Sigmoid colon (tissue), 7 donors: ENCODE results near the gene PRRT1. TPM values are rescaled to one million over a fixed set of nuclear protein-coding genes. Genes with fewer than 3 reads are reported as not detected.
A peak's percentile ranks its signal among the peaks of the same experiment; 100 is the strongest.
"Not testable (repeated sequence)": the region's sequence is repeated elsewhere in the genome, so short reads cannot be mapped to it uniquely, and the experiment has no call there.

Source experiments
- DNase-seq: peaks from one replicate; pipeline ENCODE4 v3.0.0-alpha.2; 2019
- H3K27ac ChIP-seq, 4 donors: fragments of 200-600 bp; sonication (generic); one replicate each; pipeline ENCODE4 v1.5.1; 2016 to 2019; ENCODE audit warnings: mild to moderate bottlenecking in 1 of 4
- H3K27me3 ChIP-seq, 3 donors: fragments of 200-600 bp; sonication (generic); one replicate each; pipeline ENCODE4 v1.5.1; 2019; ENCODE audit warnings: mild to moderate bottlenecking in 1 of 3
- H3K36me3 ChIP-seq, 4 donors: fragments of 200-600 bp; sonication (generic); one replicate each; pipeline ENCODE4 v1.5.1; 2016 to 2019
- H3K4me1 ChIP-seq, 4 donors: fragments of 200-600 bp; sonication (generic); one replicate each; pipeline ENCODE4 v1.5.1; 2017 to 2019
- H3K4me3 ChIP-seq, 4 donors: fragments of 200-600 bp; sonication (generic); one replicate each; pipeline ENCODE4 v1.5.1; 2017 to 2019; ENCODE audit warnings: mild to moderate bottlenecking in 2 of 4, moderate library complexity in 1 of 4
- H3K9me3 ChIP-seq, 4 donors: fragments of 200-600 bp in 3 of 4; sonication (generic) in 3 of 4; one replicate each; pipeline versions ENCODE4 v1.5.1 to v1.6.1; 2013 to 2019
- EP300 ChIP-seq, 4 donors: sonication (generic); formaldehyde crosslinking; IDR thresholded peaks; one replicate each; pipeline ENCODE4 v1.6.1; 2017; ENCODE audit warnings: antibody characterized with exemption in 4 of 4
- POLR2A ChIP-seq, 2 donors: fragments of 450-650 bp; IDR thresholded peaks; one replicate each; pipeline ENCODE4 v1.6.1; 2016; ENCODE audit warnings: antibody characterized with exemption in 2 of 2, mild to moderate bottlenecking in 2 of 2, moderate library complexity in 2 of 2
- POLR2AphosphoS5 ChIP-seq, 4 donors: sonication (generic); formaldehyde crosslinking; IDR thresholded peaks; one replicate each; pipeline ENCODE4 v1.6.1; 2017; ENCODE audit warnings: antibody characterized with exemption in 4 of 4
- WGBS, 2 donors: extraction: QIAGEN DNeasy Blood & Tissue Kit; methylation state at CpG; one replicate each; pipeline ENCODE4 v1.1.7; 2013; 5-methylcytosine and 5-hydroxymethylcytosine counted together
- intact Hi-C: fragments of 100-400 bp; cut with DNase I; formaldehyde crosslinking; loops from one replicate; pipeline ENCODE4 v1.15.1; 2023
- polyA plus RNA-seq, 3 donors: library from polyadenylated mRNA; stranded (reverse); fragments of 200-250 nt; gene quantifications; one replicate each; pipeline ENCODE4 v1.2.3, GENCODE V29; 2013
- total RNA-seq, 4 donors: library from RNA; depleted of rRNA; stranded (reverse); fragments of >200 nt; gene quantifications; one replicate each; pipeline ENCODE4 v1.1.0, GENCODE V29; 2016
- TF ChIP-seq, protein P1 (sequence below), 4 experiments: fragments of 450-650 bp in 3 of 4; fragments of 200-600 bp in 1 of 4; IDR thresholded peaks; one replicate each; pipeline ENCODE4 v1.5.1; 2016 to 2019; ENCODE audit warnings: antibody characterized with exemption in 4 of 4, mild to moderate bottlenecking in 3 of 4, moderate library complexity in 2 of 4
- donor health status: healthy with polysubstance abuse.
- donor health status: Bipolar disorder and iron deficiency.
- donor health status: healthy.

PRRT1 gene
- total and polyA plus RNA-seq, 7 donors: 0.46 to 6.1 (median 2.5) TPM

DNA sequence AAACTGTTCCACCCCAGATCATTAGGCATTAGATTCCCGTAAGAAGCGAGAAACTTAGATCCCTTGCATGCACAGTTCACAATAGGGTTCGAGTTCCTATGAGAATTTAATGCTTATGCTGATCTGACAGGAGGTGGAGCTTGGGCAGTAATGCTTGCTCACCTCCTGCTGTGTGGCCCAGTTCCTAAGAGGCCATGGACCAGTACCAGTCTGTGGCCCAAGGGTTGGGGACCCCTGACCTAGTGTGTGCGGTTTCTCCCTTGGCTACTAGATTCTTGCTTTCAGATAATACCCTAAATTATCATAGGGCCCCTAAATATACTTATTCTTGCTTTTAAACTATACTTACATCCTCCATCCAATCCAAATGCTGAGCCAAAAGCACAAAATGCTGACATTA, 42.6 kb upstream of the PRRT1 start:
- no peaks in the 10 kb centered on the region for H3K36me3 ChIP-seq
- no peak for TF ChIP-seq POLR2A (IDR thresholded peaks at IDR 0.05)
- TF ChIP-seq, protein P1, sequence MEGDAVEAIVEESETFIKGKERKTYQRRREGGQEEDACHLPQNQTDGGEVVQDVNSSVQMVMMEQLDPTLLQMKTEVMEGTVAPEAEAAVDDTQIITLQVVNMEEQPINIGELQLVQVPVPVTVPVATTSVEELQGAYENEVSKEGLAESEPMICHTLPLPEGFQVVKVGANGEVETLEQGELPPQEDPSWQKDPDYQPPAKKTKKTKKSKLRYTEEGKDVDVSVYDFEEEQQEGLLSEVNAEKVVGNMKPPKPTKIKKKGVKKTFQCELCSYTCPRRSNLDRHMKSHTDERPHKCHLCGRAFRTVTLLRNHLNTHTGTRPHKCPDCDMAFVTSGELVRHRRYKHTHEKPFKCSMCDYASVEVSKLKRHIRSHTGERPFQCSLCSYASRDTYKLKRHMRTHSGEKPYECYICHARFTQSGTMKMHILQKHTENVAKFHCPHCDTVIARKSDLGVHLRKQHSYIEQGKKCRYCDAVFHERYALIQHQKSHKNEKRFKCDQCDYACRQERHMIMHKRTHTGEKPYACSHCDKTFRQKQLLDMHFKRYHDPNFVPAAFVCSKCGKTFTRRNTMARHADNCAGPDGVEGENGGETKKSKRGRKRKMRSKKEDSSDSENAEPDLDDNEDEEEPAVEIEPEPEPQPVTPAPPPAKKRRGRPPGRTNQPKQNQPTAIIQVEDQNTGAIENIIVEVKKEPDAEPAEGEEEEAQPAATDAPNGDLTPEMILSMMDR (IDR thresholded peaks at IDR 0.05): no peak
- TF ChIP-seq POLR2AphosphoS5 (IDR thresholded peaks at IDR 0.05): no peak
- TF ChIP-seq EP300 (IDR thresholded peaks at IDR 0.05): no peak
- no peaks in the 10 kb centered on the region for H3K27me3 ChIP-seq
- no peaks in the 10 kb centered on the region for H3K9me3 ChIP-seq
- peaks cover 0 to 38% (median 35%) of the 10 kb centered on the region in 4 donors for H3K4me1 ChIP-seq
- H3K27ac ChIP-seq: peak overlapping the region; percentile 93 to 100 (median 100)
- intact Hi-C loops: loop anchor here (10.0 kb wide), 3 partner anchors 220 to 1220 kb away; partner anchors contain the start of genes CUTA, DXO, HSD17B8 and PHF1
- H3K4me3 ChIP-seq: no peak overlapping the region
- DNase-seq: no peak
- 97 to 98% methylated on average over 4 of the region's 4 CpGs for WGBS, 2 donors

GRCh38 chr6:32193096-32193495, 41.4 kb upstream of the PRRT1 start:
- not testable (repeated sequence) for H3K27me3 ChIP-seq, H3K36me3 ChIP-seq, H3K9me3 ChIP-seq, DNase-seq
- 69 to 85% methylated on average over 13 of the region's 13 CpGs for WGBS, 2 donors
- intact Hi-C loops: loop anchor here (10.0 kb wide), 3 partner anchors 218 to 1222 kb away; partner anchors contain the start of genes CUTA, DXO, HSD17B8 and PHF1
- H3K4me1 ChIP-seq: peaks cover 0 to 48% (median 46%) of the 10 kb centered on the region in 4 donors
- H3K4me3 ChIP-seq: peak overlapping the region in 1 of 4 donors; percentile 92
- peak overlapping the region; percentile 93 to 100 (median 96) for H3K27ac ChIP-seq

DNA sequence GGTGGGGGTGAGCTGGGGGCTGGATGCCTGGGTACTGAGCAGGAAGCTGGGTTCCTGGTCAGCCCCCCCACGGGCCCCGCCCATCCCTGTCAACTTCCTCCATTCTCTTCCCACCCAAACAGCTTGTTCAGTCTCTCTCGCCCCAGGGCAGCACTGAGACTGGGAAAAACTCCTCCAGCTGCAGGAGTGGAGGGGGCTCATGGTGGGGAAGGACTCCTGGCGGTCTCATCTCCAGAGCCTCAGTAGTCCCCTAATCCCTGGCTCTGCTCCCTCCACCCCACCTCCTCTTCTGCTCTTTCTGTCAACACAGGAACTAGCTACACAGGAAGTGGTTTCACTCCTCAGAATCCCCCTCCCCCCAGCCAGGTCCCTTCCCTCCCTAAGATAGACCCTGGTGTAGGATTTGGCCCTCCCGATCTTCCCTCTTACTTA, 40.9 kb upstream of the PRRT1 start, which contains the start of gene GPSM3:
TSS of gene GPSM3 (minus strand) at position 36 of the 432 bp plus-strand sequence. CDS start 130 bp downstream, outside the sequence.
- H3K4me3 ChIP-seq: peak within 1 kb of the TSS in 3 of 4 donors; percentile 22 to 98 (median 92)
- H3K4me1 ChIP-seq: peaks cover 0 to 53% (median 51%) of the 10 kb centered on the region in 4 donors

GRCh38 chr6:32191696-32192607, 40.2 kb upstream of the PRRT1 start:
- intact Hi-C loops: loop anchor here (10.0 kb wide), 3 partner anchors 217 to 1223 kb away; partner anchors contain the start of genes CUTA, DXO, HSD17B8 and PHF1
- peak overlapping the region; percentile 93 to 100 (median 96) for H3K27ac ChIP-seq
- no peaks in the 10 kb centered on the region for H3K27me3 ChIP-seq
- peak overlapping the region in 3 of 4 donors; percentile 22 to 98 (median 92) for H3K4me3 ChIP-seq
- H3K9me3 ChIP-seq: no peaks in the 10 kb centered on the region
- no peak for DNase-seq
- no peak for TF ChIP-seq EP300 (IDR thresholded peaks at IDR 0.05)
- H3K4me1 ChIP-seq: peaks cover 0 to 55% (median 52%) of the 10 kb centered on the region in 4 donors
- H3K36me3 ChIP-seq: peaks cover 0 to 12% (median 6%) of the 10 kb centered on the region in 4 donors
- WGBS, 2 donors: 52 to 72% methylated on average over 15 of the region's 15 CpGs

More for the DNA sequence above, 40.9 kb upstream of the PRRT1 start, which contains the start of gene GPSM3:
- 7 to 21% methylated on average over 5 of the region's 5 CpGs for WGBS, 2 donors
- Histone ChIP-seq H3K27ac (peak within 1 kb of the TSS; percentile 93 to 100 (median 96)), H3K9me3 (no peaks in the 10 kb centered on the region), H3K27me3 (no peaks in the 10 kb centered on the region), H3K36me3 (peaks cover 0 to 5% (median 2%) of the 10 kb centered on the region in 4 donors)
- peak; percentile 79 for DNase-seq
- intact Hi-C loops: loop anchor here (10.0 kb wide), 3 partner anchors 218 to 1222 kb away; partner anchors contain the start of genes CUTA, DXO, HSD17B8 and PHF1
- peak in 1 of 4 donors; percentile 6 for TF ChIP-seq POLR2AphosphoS5 (IDR thresholded peaks at IDR 0.05)
- TF ChIP-seq POLR2A (IDR thresholded peaks at IDR 0.05): peak in 1 of 2 donors; percentile 29
- no peak for TF ChIP-seq EP300 (IDR thresholded peaks at IDR 0.05)
- TF ChIP-seq, protein P1 (IDR thresholded peaks at IDR 0.05): no peak

DNA sequence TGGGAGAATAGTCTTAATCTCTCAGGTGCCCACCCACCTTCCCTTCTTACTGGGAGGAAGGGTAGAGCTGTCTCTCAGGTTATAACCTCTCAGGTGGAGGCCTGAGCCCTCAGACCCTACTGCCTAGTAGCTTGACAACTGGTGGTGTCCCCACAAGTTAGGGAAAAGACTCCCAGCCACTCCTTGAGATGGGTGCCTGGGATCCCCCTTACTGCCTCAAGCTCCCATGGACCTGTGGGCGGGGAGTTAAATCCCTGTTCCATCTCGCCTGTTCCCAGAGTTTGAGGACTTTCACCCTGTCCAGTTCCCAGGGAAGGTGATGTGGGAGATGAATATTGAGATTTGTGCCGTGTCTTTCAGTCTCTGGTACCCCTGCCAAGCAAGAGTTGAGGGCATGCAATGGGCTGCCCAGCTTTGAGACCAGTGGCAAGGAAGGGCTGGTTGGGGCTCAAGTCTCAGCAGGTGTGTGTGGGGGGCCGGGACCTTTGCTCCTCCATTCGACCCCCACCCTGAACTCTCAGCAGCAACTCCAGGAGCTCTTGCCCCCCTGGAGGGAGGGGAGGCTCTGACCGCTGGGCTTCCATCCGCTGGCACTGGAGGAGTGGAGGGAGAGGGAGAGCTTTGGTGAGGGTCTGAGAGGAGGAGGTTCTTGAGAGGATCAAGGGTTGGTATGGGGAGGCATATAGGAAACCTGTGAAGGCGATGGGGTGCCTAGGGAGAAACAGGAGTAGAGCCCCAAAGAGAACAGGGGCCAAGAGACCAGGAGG, 39.4 kb upstream of the PRRT1 start:
- DNase-seq: no peak
- no peaks in the 10 kb centered on the region for H3K9me3 ChIP-seq
- H3K27me3 ChIP-seq: no peaks in the 10 kb centered on the region
- H3K36me3 ChIP-seq: peaks cover 0 to 21% (median 13%) of the 10 kb centered on the region in 4 donors
- peak overlapping the region; percentile 76 to 98 (median 92) for H3K4me3 ChIP-seq
- 73 to 80% methylated on average over 8 of the region's 8 CpGs for WGBS, 2 donors
- intact Hi-C loops: loop anchor here (10.0 kb wide), 3 partner anchors 216 to 1224 kb away; partner anchors contain the start of genes CUTA, DXO, HSD17B8 and PHF1
- H3K4me1 ChIP-seq: peaks cover 0 to 59% (median 55%) of the 10 kb centered on the region in 4 donors
- no peak for TF ChIP-seq POLR2A (IDR thresholded peaks at IDR 0.05)
- peak overlapping the region; percentile 93 to 100 (median 96) for H3K27ac ChIP-seq
